ENCODE results near the gene TNIP2. TPM values are rescaled to one million over a fixed set of nuclear protein-coding genes. Genes with fewer than 3 reads are reported as not detected.

Gene TNIP2
- total and polyA plus RNA-seq, 2 of the 8 experiments (the other 6 are each of a cell fraction or from before 2014, with no cell fraction given), result 23.7 to 37.7 TPM

GRCh38 chr4:2694691-2695090, 61.4 kb downstream of the TNIP2 start (continued):
- TF ChIP-seq CHD7 (IDR thresholded peaks at IDR 0.05; ENCODE audit: insufficient replicate concordance, low read length), result no peak
- TF ChIP-seq CBX5 (IDR thresholded peaks at IDR 0.05; ENCODE audit: low read depth, low read length), result no peak
- TF ChIP-seq POU5F1 (IDR thresholded peaks at IDR 0.05; ENCODE audit: low read depth, low read length), result no peak
- TF ChIP-seq RAD21 (IDR thresholded peaks at IDR 0.05 in 1 of 2, conservative IDR thresholded peaks at IDR 0.05 in 1 of 2; ENCODE audit: low read depth in 2 of 2, low read length in 2 of 2), result no peak
- no peak for TF ChIP-seq SIX5 (IDR thresholded peaks at IDR 0.05; ENCODE audit: low read depth, low read length)
- no peak for TF ChIP-seq GTF2F1 (IDR thresholded peaks at IDR 0.05; ENCODE audit: borderline replicate concordance, low read depth, low read length)
- no peak for TF ChIP-seq RXRA (IDR thresholded peaks at IDR 0.05; ENCODE audit: insufficient read depth, low read depth, low read length)
- no peak for TF ChIP-seq TCF12 (IDR thresholded peaks at IDR 0.05; ENCODE audit: low read depth, low read length)
- no peak for TF ChIP-seq CTBP2 (IDR thresholded peaks at IDR 0.05; ENCODE audit: borderline replicate concordance, insufficient read depth, insufficient read length, low read length)
- TF ChIP-seq CBX8 (IDR thresholded peaks at IDR 0.05; ENCODE audit: borderline replicate concordance, low read depth, low read length), result no peak
- TF ChIP-seq NRF1 (IDR thresholded peaks at IDR 0.05; ENCODE audit: low read depth, low read length), result no peak
- TF ChIP-seq RBBP5 (IDR thresholded peaks at IDR 0.05; ENCODE audit: borderline replicate concordance, low read depth, low read length), result no peak
